HEK293T (cell line): Measurements from ENCODE around the gene CNNM4.

Source experiments
- ARNT ChIP-seq: fragments of 450-650 bp; IDR thresholded peaks from 2 replicates; pipeline ENCODE4 v1.6.1; 2017; ENCODE audit warnings: mild to moderate bottlenecking
- BHLHE40 ChIP-seq: fragments of 450-650 bp; IDR thresholded peaks from 2 replicates; pipeline ENCODE4 v1.6.1; 2016; ENCODE audit warnings: mild to moderate bottlenecking, moderate library complexity, borderline replicate concordance
- FOXA1 ChIP-seq: fragments of 450-650 bp; IDR thresholded peaks from 2 replicates; pipeline ENCODE4 v1.6.1; 2016; ENCODE audit warnings: mild to moderate bottlenecking
- FOXK2 ChIP-seq: fragments of 450-650 bp; IDR thresholded peaks from 2 replicates; pipeline ENCODE4 v1.6.1; 2016; ENCODE audit warnings: mild to moderate bottlenecking
- FOXM1 ChIP-seq: fragments of 450-650 bp; IDR thresholded peaks from 2 replicates; pipeline ENCODE4 v1.6.1; 2017; ENCODE audit warnings: mild to moderate bottlenecking, borderline replicate concordance
- HDGF ChIP-seq: fragments of 450-650 bp; IDR thresholded peaks from 2 replicates; pipeline ENCODE4 v1.6.1; 2017; ENCODE audit warnings: antibody characterized with exemption, borderline replicate concordance
- L3MBTL2 ChIP-seq: fragments of 450-650 bp; conservative IDR thresholded peaks from 2 replicates; pipeline ENCODE4 v1.6.1; 2016; ENCODE audit warnings: mild to moderate bottlenecking
- NFRKB ChIP-seq: fragments of 450-650 bp; IDR thresholded peaks from 2 replicates; pipeline ENCODE4 v1.6.1; 2016; ENCODE audit warnings: mild to moderate bottlenecking, moderate library complexity
- SUZ12 ChIP-seq: fragments of 450-650 bp; IDR thresholded peaks from 2 replicates; pipeline ENCODE4 v1.6.1; 2016; ENCODE audit warnings: mild to moderate bottlenecking
- ZNF384 ChIP-seq: fragments of 450-650 bp; IDR thresholded peaks from 2 replicates; pipeline ENCODE4 v1.6.1; 2016

DNA sequence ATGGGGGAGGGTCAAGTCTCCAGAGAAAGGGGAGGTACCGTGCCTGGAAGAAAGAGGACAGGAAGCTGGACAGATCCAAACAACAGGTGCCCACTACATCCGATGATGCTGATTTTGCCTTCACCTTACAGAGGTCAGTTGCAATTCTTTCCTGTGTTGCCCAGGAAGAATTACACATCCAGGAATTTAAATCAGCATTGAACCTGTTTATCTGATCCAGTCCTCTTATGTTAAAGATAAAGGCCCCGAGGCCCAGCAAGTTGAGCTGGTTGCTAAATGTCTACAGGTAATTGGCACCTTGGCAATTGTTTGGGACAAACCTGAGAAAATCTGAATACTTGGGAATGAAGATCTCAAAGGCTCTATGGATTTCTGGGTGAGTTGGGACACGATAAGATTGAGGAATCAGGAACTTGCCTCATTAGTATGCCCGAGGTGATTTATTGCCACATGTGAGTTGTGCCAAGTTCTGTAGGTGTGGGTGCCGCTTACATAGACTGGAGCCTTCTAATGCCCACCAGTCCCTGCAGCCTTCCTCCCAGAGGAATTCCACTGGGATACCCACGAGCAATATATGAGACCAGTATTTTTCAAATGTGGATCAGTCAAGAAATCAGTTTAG, 6.9 kb upstream of the CNNM4 start:
- TF ChIP-seq SUZ12 (no peak), FOXK2 (no peak), L3MBTL2 (no peak), FOXM1 (no peak), HDGF (no peak), NFRKB (no peak), BHLHE40 (no peak), ZNF384 (no peak), ARNT (no peak), FOXA1 (no peak)
